Loucy (cell line): ENCODE data around the gene ZNF74.

Source experiments
- CTCF ChIP-seq: fragments of 200-600 bp; sonication (generic); conservative IDR thresholded peaks from 2 replicates; pipeline ENCODE4 v1.5.1; 2014; ENCODE audit warnings: mild to moderate bottlenecking, antibody characterized with exemption, low read length
- EZH2phosphoT487 ChIP-seq: fragments of 200-600 bp; IDR thresholded peaks from 2 replicates; pipeline ENCODE4 v1.6.1; 2018; ENCODE audit warnings: antibody characterized with exemption, mild to moderate bottlenecking, moderate library complexity, borderline replicate concordance

DNA sequence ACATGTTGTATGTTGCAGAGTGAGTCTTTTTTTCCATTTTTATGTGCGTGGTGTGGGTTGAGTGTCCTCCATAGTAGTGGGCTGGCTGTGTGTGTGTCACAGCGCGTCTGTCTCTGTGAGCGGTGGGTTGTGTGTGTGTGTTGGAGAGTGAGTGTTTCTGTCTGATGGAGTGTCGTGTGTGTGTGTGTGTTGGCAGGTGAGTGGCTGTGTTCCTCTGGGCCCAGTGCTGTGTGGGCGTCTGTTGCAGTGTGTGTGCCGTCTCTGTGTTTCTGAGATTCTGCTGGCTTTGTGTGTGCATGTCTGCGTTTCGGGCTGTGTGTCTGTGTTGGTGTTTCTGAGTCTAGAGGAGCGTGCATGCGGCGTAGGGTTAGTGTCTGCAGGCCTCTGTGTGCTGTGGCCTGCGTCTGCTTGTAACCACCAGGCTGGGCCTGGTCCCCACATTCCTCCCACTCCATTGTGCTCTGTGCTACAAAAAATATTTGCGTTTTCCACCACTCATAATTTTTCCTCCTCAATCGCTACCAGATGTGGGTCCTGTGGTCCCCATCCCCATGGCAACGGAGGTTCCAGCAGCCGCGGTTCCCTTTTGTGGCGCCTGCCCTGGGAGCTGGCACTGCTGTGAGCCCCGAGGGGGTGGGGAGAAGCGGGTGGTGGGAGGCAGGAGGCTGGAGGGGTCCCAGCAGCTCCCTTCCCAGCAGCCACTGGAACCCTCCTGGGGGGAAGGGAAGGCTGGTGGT, 28.5 kb downstream of the ZNF74 start:
- TF ChIP-seq CTCF (no peak), EZH2phosphoT487 (no peak)
